ENCODE results near the gene SORCS2.

The SORCS2 gene

DNA sequence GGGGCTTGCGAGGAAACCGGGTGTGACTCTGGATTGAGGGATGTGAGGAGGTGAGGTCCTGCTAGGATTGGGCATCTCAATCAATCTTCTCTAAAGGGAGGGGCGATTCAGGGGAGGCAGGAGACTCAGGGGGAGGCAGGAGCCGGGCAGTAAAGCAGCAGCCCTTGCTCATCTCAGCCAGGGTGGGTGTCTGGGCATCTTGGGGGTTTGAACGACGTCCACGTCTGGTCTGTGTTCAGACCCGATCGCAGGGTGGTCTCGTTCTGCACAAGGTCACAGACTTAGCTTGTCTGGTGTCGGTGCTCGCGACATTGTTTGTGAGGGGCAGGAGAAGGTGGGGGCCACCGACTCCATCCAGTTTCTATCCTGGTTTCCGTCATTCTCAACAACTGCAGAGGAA is 473.7 kb downstream of the SORCS2 start:
- no peak for DNase-seq (ENCODE audit: low read depth in 2 of 2)

DNA sequence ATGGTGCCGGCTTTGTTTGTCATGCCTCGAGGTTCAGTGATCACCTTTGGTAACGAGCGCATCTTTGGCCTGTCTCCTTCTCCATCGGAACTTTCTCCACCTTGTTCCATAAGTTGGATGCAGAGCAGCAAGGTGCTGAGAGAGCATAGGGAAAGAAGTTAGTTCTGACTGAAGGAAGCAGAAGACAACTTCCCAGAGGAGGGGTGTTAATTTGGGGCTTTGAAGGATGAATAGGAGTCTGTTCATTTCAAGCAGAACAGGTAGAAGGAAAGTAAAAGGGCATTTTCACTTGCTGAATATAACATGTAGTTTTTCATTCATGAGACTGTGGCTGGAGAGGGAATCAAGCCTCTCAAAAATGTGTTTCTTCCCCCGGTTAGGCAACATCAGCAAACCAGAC is 474.4 kb downstream of the SORCS2 start:
- DNase-seq (ENCODE audit: low read depth in 2 of 2): no peak

DNA sequence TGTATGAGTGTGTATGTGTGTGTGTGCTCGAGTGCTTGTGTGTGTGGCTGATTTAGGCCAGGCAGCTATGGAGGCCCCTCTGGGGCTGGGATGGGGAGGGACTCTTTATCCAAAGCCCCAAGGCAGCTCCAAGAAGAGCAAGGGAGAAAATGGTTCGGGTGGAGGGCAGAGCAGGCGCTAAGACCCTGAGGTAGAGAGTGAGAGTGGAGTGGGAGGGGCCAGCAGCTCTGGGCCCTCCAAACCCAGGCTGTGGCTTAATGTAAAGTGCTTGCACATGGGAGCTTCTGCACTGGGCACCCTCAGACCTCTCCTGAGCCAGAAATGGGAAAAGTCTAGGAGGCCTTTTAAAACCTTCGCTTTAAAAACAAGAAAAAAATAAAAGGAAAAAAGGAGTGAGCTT is 475.9 kb downstream of the SORCS2 start:
- DNase-seq (ENCODE audit: low read depth in 2 of 2): no peak

DNA sequence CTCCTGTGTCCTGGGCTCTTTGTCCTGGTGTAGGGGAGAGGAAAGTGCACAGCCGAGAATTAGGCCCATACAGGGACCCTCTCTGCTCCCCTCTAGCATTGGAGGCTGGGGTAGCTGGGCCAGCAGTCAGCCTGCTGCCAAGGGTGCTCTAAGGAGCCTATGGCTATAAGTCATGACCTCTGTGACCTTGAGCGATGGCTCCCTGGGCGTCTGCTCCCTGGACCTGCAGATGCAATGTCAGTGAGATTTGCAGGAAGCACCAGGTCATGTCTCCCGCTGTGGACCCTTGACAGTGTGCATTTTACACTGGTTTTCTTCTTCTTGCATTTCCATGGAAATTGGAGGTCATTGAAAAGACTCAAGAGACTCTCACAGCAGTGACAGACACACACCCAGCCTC is 476.5 kb downstream of the SORCS2 start:
- no peak for DNase-seq (ENCODE audit: low read depth in 2 of 2)

DNA sequence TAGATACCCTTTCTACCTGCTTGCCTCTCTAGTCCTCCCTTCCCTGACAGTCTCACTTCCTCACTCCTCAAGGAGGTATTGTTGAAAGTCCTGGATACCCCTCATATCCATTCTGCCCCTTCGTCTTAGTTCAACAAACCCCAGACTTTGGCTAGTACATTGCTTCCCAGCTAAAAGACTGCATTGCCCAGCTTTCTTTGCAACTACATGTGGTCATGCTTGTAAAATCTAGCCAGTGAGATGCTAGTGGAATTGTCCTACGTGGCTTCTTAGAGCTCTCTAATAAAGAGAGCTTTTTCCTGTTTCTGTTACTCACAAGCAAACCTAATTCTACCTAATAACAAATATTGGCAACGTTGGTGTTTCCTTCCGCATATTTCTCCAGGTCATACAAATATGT is 480.3 kb downstream of the SORCS2 start:
- DNase-seq (ENCODE audit: low read depth in 2 of 2): no peak

DNA sequence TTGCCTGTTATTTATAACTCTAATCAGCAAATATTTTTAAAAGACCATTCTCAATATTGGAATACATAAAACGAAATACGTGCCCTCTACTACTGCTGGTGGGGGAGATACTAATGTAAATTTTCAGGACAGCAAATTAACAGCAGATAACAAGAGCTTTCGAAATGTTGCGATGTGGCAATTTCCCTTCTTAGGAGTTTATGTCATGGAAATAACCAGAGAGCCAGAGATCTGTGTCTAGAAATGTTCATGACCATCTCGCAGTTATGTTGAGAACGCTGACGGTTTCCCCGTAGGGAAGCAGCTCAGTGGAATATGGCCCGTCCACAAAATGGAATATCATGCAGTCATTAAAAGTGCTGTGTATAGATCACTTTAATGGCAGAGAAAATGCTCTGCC is 480.8 kb downstream of the SORCS2 start:
- DNase-seq (ENCODE audit: low read depth in 2 of 2): no peak

DNA sequence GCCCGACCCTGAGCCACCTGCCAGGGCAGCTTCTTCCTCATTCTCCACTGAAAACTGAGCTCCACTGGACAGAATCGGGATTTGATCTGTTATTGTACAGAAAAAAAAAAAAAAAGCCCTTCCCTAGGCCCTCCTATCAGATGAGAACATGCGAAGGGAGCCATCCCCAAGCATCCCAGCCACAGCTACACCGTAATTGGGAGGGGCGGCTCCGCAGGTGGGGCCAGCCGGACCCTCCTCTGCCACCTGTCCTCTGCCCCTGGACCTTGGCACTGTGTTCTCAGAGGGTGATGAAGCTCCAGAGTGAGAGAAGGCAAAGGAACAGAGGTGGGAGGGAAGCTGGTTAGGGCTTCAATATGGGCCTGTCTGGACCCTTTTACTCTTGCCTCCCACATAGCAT is 482.4 kb downstream of the SORCS2 start:
- no peak for DNase-seq (ENCODE audit: low read depth in 2 of 2)

DNA sequence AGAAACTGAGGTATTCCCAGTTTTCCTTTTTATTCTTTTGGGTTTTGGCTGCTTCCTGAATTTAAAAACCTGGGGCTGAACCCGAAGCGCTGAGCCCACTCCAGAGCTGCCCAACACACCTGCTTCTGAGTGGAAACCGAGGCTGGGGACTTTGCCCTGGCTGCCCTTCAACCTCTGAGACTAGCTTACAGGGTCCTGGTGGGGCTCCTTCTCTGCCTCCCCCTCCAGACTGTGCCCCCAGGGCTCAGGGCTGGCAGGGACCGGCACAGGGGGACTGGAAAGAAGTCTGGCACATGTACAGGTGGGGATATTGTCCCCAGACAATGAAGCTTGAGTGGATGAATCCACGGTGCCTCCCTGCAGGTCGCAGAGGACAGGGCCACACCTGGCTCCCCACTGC is 482.8 kb downstream of the SORCS2 start:
- DNase-seq (ENCODE audit: low read depth in 2 of 2): no peak

DNA sequence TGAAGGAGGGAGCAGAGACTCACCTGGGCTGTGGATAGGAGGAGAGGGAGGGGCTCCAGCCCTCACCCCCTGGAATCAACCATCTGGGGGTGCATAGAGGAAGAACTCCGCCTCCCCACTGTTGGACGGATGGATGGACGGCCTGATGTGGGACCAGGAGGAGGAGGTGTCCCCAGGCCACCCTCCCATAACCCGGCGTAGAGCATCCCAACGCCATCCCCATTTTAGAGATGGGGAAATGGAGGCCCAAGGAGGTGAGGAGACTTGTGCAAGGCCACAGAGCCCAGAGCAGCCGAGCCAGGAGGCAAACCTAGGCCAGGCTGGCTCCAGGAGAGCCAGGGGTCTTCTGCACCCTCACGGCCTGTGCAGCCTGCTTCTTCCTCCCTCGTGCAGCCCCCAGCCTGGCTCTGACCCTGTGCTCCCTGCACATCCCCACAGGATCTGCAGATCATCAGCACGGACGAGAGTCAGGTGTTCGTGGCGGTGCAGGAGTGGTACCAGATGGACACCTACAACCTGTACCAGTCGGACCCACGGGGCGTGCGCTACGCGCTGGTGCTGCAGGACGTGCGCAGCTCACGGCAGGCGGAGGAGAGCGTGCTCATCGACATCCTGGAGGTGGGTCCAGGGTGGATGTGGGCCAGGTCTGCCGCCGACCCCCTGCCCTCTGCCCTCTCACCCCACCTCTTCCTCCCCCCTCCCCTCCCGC is 483.4 kb downstream of the SORCS2 start:
- no peak for DNase-seq (ENCODE audit: low read depth in 2 of 2)

DNA sequence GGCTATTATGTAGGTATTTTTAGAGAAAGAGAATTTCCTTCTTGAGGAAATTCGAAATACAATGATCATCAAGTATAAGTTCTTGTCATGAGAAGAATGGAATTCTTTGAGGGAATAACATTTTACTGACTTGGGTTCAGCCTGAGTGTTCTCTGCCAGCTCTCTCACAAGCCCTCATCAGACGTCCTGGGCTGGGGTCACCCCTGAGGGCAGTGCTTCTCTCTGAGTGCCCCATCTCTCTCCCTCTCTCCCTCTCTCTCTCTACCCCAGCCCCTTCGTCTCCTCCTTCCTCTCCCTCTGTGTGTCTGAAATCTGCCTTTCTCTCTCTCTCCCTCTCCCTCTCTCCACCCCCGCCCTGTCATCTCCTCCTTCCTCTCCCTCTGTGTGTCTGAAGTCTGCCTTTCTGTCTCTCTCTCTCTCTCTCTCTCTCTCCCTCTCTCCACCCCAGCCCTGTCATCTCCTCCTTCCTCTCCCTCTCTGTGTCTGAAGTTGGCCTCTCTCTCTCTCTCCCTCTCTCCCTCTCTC is 484.1 kb downstream of the SORCS2 start:
- no peak for DNase-seq (ENCODE audit: low read depth in 2 of 2)

DNA sequence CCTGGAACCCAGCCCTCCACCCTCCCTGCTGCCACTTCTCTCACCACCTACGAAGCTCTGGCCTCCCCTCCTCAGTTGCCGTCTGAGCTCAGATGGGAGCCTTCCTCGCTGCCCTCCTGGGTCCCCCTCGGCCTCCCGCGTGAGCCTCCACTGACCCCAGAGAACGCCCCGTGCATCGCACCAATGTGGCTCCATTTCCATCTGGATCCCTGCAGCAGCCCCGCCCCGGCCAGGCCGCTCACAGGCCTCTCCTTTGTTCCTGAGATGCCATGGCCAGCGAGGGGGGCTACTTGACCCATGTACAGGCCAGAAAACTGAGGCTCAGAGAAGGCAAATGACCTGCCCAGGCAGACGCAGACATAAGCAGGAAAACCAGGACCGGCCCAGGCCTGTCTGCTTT is 484.7 kb downstream of the SORCS2 start:
- no peak for DNase-seq (ENCODE audit: low read depth in 2 of 2)

DNA sequence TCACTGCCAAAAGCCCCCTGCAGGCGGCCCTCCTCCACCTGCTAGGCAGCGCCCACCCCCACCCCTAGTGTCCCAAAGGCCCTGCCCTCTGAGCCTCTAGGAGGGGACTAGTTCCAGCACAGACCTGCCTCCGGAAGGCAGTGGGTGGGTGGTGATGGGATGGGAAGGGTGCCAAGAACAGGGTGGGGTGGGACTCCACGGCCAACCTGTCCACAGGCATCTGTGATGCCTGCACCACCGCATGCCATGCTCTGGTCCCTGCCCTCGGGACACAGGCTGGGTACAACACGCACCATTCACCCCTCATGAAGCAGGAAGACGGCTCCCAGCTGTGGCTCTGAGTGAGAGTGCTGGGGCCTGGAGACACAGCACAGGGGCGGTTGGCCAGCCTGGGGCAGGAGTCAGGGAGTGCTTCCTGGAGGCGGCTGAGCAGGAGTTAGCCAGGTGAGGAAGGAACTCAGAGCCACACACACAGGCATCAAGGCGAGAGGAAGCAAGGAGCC is 485.5 kb downstream of the SORCS2 start:
- DNase-seq (ENCODE audit: low read depth in 2 of 2): no peak

DNA sequence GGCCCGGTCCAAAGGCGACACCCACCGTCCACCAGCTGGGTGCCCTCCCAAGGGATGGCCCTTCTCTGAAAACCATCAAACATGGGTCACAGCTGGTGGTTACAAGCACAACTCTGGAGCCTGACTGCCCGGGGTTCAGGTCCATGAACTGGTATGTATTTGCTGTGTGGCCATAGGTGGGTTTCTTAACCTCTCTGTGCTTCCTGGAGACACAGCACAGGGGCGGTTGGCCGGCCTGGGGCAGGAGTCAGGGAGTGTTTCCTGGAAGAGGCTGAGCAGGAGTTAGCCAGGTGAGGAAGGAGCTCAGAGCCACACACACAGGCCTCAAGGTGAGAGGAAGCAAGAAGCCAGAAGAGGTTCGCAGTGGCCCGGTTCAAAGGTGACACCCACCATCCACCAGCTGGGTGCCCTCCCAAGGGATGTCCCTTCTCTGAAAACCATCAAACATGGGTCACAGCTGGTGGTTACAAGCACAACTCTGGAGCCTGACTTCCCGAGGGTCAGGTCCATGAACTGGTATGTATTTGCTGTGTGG is 486.0 kb downstream of the SORCS2 start:
- no peak for DNase-seq (ENCODE audit: low read depth in 2 of 2)

DNA sequence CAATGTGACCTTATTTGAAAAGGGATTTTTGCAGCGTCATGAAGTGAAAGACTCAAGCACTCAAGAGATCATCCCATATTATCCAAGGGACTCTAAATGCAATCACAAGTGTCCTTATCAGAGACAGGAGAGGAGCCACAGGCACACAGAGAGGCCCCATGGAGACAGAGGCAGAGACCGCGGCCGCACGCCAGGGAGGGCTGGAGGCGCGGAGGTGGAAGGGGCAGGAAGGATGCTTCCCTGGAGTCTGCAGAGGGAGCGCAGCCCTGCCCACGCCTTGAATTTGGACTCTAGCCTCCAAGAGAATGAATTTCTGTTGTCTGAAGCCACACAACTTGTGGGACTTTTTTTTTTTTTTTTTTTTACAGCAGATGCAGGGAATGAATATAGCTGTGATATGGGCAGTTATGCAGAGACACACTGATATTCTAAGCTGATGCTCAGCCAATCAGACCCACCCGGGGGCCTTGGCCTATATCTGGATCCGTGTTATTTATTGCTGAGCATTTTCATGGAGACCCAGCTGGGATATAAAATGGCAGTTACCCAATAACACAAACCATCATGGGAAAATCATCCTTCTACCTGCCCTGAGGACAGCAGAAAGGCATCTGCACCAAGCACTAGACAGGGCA is 487.2 kb downstream of the SORCS2 start:
- no peak for DNase-seq (ENCODE audit: low read depth in 2 of 2)

DNA sequence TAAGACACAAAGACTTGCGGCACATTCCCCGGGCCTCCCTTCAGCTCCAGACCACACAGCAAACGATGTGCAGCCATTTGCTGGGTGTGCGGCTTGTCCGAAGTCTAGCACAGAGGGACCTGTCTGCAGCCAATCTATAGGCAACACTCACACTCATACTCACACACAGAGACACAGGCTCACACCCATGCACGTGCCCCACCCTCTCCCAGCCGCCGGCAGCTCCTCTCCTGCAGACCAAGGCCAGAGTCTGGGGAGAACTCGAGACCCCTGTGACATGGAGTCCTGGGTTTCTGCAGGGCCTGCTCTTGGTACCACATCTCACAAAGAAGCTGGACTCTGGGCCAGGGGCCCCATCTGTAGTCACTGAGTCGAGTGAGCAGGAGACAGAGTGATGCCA is 487.8 kb downstream of the SORCS2 start:
- no peak for DNase-seq (ENCODE audit: low read depth in 2 of 2)

DNA sequence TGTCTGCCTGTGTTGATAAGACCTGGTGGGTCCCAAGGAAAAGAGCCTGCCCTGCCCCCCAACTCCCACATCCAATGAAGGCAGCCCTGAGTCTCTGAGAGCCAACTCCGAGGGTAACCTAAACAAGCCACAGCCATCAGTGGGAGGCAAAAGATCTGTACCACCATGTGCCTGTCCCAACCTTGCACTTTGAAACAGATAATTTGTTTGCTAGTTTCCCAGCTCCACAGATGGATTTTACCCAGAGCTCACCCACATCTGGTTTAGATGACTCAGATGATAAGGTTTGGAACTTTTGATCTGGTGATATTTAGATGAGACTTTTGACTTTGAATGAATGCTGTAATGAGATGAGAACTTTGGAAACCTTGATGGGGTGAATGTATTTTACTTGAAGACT is 488.4 kb downstream of the SORCS2 start:
- DNase-seq (ENCODE audit: low read depth in 2 of 2): no peak

DNA sequence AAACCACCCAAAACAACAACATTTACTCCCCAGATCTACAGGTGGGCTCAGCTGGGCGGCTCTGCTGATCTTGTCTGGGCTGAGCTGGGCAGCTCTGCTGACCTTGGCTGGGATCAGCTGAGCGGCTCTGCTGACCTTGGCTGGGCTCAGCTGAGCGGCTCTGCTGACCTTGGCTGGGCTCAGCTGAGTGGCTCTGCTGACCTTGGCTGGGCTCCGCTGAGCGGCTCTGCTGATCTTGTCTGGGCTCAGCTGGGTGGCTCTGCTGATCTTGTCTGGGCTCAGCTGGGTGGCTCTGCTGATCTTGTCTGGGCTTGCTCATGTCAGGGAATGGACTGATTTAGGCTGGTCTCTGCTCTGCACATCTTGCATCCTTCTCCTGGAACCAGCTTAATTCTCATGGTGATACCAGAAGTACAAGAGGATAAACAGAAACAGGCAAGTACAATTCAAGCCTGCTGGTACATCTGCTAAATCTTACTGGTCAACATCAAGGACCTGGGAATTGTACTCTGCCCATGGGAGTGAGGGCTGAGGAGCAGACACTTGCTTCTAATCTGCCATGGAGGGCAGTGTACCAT is 490.9 kb downstream of the SORCS2 start:
- no peak for DNase-seq (ENCODE audit: low read depth in 2 of 2)

DNA sequence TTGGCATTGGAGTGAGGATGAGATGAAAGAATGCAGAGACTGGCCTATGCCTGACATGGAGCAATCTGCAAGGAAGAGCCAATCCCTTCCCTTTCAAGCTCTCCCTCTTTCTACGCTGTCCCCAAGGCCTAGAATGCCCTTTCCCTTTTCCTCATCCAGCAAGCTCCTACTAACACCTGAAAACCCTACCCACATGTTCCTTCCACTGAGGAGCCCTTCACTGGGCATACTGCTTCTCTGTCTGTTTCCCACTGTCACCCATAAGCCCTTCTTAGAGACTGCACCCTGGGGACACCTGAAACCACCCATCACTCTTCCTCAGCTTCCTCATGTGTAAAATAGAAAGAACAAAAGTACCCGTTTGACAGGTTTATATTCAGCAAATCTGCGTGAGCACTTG is 492.0 kb downstream of the SORCS2 start:
- no peak for DNase-seq (ENCODE audit: low read depth in 2 of 2)

DNA sequence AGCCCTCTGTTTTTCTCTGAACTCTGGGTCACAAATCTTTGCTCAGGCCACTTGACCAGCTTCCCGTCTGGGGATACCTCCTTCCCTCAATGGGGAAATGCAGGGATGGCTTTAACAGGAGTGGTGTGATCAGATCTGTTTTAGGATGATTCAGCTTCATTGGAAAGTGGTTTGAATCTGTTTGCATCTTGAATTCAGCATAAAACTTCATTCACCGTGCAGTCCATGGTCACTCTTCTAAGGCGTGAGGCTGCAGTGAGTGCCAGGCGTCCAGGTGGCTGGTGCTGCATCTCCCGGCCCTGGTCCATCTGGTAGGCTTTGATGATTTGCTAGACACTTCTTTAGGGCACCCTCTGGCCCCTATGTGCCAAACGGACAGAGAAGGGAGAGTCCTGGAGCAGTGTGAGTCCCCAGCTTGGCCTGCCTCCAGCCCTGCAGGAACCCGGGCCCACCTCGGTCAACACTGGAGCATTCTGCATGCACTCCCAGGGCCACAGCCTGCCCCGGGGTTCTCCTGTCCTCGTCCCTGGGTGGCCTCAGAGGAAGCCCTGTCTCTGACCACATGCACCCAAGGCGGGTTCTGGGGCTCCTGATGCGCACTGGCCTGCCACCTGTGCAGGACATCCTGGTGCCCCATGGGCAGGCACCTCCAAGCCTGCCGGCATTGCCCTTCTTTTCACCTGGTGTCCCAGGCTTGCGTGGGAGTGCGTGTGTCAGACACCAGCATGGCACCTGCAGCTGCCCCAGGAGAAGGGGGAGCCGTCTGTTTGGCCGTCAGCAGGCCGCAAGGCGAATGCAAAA is 493.9 kb downstream of the SORCS2 start:
- no peak for DNase-seq (ENCODE audit: low read depth in 2 of 2)

DNA sequence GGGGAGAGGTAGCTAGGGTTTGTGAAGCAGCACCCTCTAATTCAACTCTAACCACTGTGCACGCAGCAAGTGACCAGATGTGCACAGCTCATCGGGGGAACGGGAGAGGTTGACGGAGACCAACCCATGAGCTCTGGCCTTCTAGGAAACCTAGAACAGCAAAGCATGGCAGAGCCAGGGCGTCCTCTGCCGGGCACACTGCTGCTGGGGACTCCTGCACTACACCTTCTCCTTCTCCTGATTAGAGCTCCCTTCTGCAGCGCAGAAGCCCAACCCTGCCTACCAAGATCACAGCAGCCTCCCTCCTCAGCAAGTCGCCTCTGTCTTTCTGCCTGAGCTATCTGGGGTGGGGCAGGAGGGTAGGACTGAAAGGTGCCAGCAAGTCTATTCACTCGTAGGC is 494.7 kb downstream of the SORCS2 start:
- no peak for DNase-seq (ENCODE audit: low read depth in 2 of 2)

DNA sequence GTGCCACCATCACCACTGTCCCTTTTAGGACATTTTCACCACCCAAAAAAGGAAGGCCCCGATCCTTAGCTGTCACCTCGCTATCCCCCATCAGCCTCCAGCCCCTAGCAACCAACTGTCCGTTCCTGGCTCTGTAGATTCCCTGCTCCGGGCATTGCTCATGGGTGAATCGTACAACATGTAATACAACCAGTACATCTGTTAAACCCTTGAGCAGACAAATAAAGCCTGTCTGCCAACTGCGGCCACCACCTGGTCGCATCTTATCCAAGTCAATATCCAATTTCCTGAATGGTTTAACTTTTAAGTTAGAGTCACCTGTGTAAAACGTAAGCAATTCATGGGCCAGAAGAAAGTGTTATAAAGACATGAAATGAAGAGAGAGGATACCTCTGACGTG is 495.5 kb downstream of the SORCS2 start:
- no peak for DNase-seq (ENCODE audit: low read depth in 2 of 2)
